Measurements from ENCODE around the gene CCSAP. TPM values are rescaled to one million over a fixed set of nuclear protein-coding genes. Genes with fewer than 3 reads are reported as not detected.

Gene CCSAP
- total and polyA plus RNA-seq, 2 of the 4 experiments (the other 2 are of a cell fraction), result 2.3 to 3.8 TPM

- no peak for DNase-seq
- WGBS, 2 experiments (ENCODE audit: extremely low coverage in 2 of 2, insufficient read length in 1 of 2), result no CpG with 5 or more reads among the region's 6 CpGs
- no peak for ATAC-seq (ENCODE audit: low read depth)
- no peak overlapping the region for H3K14ac ChIP-seq (replicated peaks; ENCODE audit: low read depth, low read length)
- H3K4me1 ChIP-seq (ENCODE audit: control insufficient read depth, insufficient read depth, low read length), result no peaks in the 10 kb centered on the region
- H3K9me3 ChIP-seq (ENCODE audit: control insufficient read depth, insufficient read depth, low read length), result no peaks in the 10 kb centered on the region
- H3K4ac ChIP-seq (ENCODE audit: low read depth, low read length), result no peak overlapping the region
- no peak overlapping the region for H3K18ac ChIP-seq (ENCODE audit: low read depth, low read length)
- H2BK5ac ChIP-seq (ENCODE audit: low read depth, low read length, poor library complexity, severe bottlenecking), result no peak overlapping the region
- H3K79me1 ChIP-seq (ENCODE audit: low read depth in 1 of 2, low read length in 2 of 2), result no peaks in the 10 kb centered on the region
- no peak overlapping the region for H2AFZ ChIP-seq (replicated peaks; ENCODE audit: low read length, poor library complexity)
- no peak overlapping the region for H4K5ac ChIP-seq (ENCODE audit: low read depth, low read length)
- ChIA-PET POLR2A (ENCODE audit: unreplicated experiment) (no interaction called here), CTCF (no interaction called here)
- no TSS peak for BruUV-seq (replicated peaks)
- H3K27me3 ChIP-seq (ENCODE audit: control insufficient read depth, insufficient read depth, low read length), result peaks cover 7% of the 10 kb centered on the region; the same call in 1 of the 2 replicates
- intact Hi-C loops (cut with micrococcal nuclease) (no loop called here), in situ Hi-C loops (cut with MboI; ENCODE audit: low sequenced_read_pairs) (no loop called here), dilution Hi-C loops (cut with HindIII; ENCODE audit: low sequenced_read_pairs, unreplicated experiment) (no loop called here)
- no peaks in the 10 kb centered on the region for H3K36me3 ChIP-seq (ENCODE audit: control insufficient read depth, insufficient read depth, low read length)
- H2AK9ac ChIP-seq (replicated peaks; ENCODE audit: low read depth, low read length, poor library complexity), result no peak overlapping the region
- no peaks in the 10 kb centered on the region for H4K20me1 ChIP-seq (ENCODE audit: insufficient read depth, low read length)
- H3K27ac ChIP-seq (ENCODE audit: insufficient read depth, low read length), result no peak overlapping the region
- TF ChIP-seq POLR2A (IDR thresholded peaks at IDR 0.05; ENCODE audit: low read depth, low read length) (no peak), BHLHE40 (IDR thresholded peaks at IDR 0.05; ENCODE audit: low read depth, low read length) (no peak), RCOR1 (IDR thresholded peaks at IDR 0.05; ENCODE audit: insufficient replicate concordance, low read length) (no peak), CEBPB (IDR thresholded peaks at IDR 0.05; ENCODE audit: low read depth, low read length) (no peak), RFX5 (IDR thresholded peaks at IDR 0.05; ENCODE audit: low read depth, low read length) (no peak), MAZ (IDR thresholded peaks at IDR 0.05; ENCODE audit: borderline replicate concordance, low read depth, low read length) (no peak), CHD1 (IDR thresholded peaks at IDR 0.05; ENCODE audit: low read depth, low read length) (no peak), RAD21 (IDR thresholded peaks at IDR 0.05; ENCODE audit: low read length) (no peak), MAFK (IDR thresholded peaks at IDR 0.05; ENCODE audit: low read depth, low read length) (no peak), FOS (IDR thresholded peaks at IDR 0.05; ENCODE audit: low read depth, low read length) (no peak), NFE2L2 (IDR thresholded peaks at IDR 0.05; ENCODE audit: low read depth, low read length) (no peak), SMC3 (IDR thresholded peaks at IDR 0.05; ENCODE audit: low read depth, low read length) (no peak), USF2 (IDR thresholded peaks at IDR 0.05; ENCODE audit: low read depth, low read length) (no peak), CTCF (conservative IDR thresholded peaks at IDR 0.05; ENCODE audit: low read depth, low read length) (no peak), MXI1 (IDR thresholded peaks at IDR 0.05; ENCODE audit: borderline replicate concordance, low read depth, low read length) (no peak)
- H4K91ac ChIP-seq (ENCODE audit: insufficient read depth, low read depth, low read length), result no peak overlapping the region
- no peak overlapping the region for H2AK5ac ChIP-seq (ENCODE audit: low read depth, low read length)
- H2BK15ac ChIP-seq (ENCODE audit: low read depth, low read length), result no peak overlapping the region
- no peak overlapping the region for H3K9ac ChIP-seq (ENCODE audit: low read depth, low read length)
- H3K4me3 ChIP-seq (ENCODE audit: insufficient read depth, low read depth, low read length), result no peak overlapping the region
- H3K56ac ChIP-seq (ENCODE audit: extremely low read depth, insufficient read depth, low read length), result no peak overlapping the region
- no peak overlapping the region for H4K8ac ChIP-seq (ENCODE audit: low read depth in 2 of 2, low read length in 2 of 2)
- no peak overlapping the region for H2BK120ac ChIP-seq (ENCODE audit: low read depth, low read length)
- H3K9me1 ChIP-seq (ENCODE audit: insufficient read depth, low read length), result no peaks in the 10 kb centered on the region
- H2BK20ac ChIP-seq (ENCODE audit: low read depth, low read length), result no peak overlapping the region
- no peak overlapping the region for H3K23ac ChIP-seq (ENCODE audit: low read depth, low read length)
- no peak overlapping the region for H3K4me2 ChIP-seq (ENCODE audit: low read depth, low read length)
Observed at GRCh38 chr1:229376521-229376920, 33.7 kb upstream of the CCSAP start.

Measured in IMR-90 (cell line).